COLO668 (cell line): Measurements from ENCODE around the gene HERPUD1.

Source experiments
- DNase-seq: peaks from one replicate; lab custom pipeline; 2025; ENCODE audit not compliant: unreplicated experiment; lab: John Stamatoyannopoulos, UW

HERPUD1 gene

DNA sequence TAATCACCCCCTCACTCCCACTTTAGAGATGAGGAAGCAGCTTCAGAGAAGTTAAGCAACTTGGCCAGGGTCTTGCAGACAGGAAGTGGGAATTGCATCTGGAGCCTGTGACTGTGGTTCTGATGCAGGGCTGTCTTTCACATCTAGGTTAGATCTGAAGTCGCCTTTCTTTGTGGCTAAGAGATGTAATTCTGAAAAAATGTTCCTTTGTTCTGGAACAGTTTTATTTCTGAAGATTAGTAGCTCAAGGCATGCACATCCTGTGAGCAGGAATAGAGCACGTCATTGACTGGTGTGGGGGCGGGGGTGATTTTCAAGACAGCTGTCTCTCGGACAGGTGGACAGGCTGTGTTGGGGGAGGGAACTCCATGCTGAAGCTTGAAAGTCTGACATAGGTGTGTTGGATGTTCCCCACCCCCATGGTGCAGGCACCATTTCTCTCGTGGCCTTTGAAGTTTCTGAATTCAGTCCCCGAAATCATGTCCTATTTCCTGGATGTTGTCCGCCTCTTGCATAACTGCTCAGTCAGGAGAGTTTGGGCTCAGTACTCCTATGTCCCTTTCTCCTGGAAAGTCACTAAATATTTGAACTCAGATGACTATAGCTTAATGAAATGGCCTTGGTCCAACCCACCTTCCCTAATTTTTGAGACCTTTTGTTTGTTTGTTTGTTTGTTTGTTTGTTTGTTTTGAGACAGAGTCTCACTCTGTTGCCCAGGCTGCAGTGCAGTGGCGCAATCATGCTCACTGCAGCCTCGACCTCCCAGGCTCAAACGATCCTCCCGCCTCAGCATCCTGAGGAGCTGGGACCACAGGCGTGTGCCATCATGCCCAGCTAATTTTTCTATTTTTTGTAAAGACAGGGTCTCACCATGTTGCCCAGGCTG lies 21.0 kb upstream of the HERPUD1 start:
- DNase-seq: peak; percentile 9

DNA sequence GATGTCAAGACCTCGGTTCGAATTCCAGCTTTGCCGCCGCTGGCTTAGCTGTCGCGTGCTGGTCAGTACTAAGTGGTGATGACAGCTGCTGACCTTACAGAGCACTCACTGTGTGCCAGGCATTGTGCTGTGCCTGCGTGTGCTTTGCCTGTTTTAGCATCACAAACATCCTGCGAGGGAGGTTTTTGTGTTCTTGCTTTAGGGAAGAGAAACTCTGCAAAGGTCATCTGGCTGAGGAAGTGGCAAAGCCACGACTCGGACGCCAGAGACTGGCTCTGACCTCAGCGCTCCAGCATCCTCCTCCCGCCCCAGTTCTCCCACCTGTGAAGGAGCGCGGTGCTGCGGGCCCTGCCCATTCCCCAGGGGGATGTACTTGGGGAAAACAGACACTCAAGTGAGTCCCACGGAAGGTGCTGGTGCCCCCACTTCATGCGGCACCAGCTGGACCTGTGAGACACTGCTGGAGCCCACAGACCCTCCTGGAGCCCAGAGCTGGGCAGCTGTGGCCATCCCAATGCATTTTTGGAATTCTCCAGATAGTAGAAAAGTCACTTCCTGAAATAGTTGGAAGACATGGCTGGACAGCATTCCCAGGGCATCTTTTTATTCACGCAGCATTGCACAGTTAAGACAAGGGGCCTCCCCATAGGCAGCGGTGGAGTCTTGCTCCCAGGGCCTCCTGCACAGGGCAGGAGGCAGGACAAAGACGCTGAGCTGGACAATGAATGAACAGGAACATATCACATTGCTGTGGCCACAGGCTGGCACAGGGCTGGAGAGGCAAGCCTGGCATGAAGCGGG lies 20.0 kb upstream of the HERPUD1 start:
- no peak for DNase-seq

DNA sequence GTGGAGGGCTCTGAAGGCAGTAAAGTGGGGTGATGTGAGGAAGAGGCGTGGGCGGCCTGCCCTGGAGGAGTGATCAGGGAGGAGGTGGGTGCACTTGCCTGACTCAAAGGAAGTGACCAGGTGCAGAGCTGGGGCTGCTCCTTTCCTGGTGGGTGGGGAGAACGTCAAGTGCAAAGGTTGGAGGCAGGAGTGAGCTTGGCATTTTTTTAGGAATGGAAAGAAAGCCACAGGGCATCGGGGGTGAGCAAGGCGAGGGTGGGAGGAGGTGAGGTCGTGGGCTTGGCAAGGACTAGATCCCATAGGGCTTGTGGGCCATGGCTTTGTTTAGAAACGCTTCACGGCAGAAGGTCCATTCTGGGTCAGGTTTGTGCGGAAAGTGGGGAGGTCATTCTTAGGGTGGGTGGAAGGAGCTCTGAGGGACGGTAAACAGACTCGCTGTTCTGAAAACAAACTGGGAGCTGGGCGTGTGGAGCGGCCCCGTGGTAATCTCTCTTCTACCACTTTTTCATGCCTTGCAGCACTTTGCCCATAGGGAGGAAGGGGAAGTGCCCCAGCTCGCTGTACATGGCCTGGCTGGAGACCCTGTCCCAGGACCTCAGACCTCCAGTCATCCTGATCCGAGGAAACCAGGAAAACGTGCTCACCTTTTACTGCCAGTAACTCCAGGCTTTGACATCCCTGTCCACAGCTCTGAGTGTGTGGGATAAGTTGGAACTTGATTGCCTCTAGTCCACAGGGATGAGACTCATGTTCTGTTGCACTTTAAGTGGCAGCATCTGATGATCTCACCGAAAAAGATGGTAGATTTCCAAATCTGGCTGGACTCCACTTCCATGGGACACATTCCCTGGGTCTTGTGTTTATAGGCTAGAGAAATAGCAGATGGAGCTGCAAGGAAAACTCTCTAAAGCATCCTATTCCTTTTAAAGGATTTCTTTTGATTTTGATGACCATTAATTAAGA lies 18.9 kb upstream of the HERPUD1 start:
- DNase-seq: no peak

DNA sequence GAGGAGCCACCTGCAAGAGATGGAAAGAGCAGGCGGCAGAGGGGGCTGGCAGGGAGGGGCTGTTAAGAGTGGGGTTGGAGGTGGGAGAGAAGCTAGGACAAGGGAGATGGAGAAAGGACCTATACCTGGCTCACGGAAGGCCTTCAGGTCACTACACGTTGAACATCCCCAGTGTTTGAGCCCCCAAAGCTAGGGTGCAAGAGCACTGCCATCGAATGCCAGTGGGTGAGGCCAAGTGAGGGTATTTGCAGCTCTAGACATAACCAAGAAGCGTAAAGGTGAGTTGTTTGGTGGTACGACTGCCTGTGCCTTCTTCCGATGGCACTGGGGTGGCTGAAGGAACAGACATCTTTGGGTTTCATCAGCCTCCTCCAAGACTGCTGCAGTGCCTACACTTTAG lies 17.0 kb upstream of the HERPUD1 start:
- no peak for DNase-seq

DNA sequence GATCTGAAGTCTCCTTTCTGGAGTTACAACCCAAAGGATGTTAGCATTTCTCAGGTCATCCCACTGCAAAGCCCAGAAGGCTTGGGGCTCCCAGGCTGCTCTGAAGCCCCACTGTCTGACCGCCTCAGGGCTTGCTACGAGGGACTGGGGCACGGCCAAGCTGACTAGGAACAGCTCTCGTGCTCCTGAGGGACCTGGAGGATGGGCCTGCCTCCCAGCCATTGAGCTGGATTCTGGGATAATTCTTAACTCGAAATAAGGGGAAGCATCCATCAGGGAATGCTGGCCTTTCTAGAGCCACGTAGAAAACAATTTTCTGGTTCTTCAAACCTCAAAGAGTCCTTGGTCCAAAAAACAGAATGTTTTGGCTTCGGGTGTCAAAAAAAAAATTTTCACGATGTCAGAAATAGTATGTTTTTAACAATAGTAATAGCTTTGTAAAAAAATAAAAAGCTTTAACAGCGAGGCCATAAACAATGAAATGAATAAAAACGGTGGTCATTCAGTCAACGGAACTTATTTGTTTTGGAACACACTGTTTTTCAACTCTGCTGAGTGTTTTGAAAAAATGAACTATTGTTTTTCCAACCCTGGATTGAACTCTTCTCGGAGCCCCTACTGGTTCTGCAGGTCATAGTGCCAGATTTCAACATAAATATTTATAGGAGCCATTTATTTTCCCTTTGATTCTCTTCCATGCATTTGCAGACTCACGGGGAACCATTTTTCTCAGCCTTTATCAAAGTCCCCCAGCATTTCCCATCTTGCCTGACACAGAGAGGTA lies 16.4 kb upstream of the HERPUD1 start:
- DNase-seq: no peak

DNA sequence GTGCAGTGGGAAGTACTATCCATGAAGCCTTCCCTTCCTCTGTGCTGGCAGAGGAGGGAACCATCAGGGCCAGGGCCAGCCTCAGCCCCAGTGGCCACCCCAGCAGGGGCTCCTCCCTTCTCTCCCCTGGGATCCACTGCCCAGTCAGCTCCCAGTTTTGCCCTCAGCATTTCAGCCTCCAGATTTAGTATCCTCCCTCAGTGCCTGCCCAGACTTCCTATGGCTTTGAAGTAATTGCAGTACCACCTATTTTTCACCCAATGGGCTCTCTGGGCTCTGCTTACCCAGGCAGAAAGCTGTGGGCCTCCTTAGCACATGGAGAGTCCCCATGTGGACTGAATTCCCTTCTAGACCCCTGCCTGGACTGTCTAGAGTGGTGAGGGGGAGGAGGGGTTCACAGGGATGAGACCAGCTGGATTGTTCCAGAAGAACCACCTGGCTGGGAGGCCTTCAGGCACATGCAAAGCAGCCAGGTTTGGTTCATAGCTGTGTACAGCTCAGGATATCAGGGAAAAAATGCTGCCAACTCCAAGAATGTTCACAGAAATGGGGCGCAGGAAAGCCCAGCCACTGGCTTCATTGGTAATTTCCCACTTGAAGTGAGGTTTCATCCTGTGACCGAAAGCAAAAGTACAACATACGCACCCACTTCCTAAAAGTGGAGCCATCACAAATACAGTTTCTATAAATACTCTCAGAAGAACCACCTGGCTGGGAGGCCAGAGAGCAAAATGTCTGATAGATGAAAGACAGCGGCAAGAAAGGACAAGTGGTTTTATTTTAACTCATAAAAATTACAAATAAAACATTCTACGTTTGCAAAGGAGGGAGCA lies 15.2 kb upstream of the HERPUD1 start:
- no peak for DNase-seq

DNA sequence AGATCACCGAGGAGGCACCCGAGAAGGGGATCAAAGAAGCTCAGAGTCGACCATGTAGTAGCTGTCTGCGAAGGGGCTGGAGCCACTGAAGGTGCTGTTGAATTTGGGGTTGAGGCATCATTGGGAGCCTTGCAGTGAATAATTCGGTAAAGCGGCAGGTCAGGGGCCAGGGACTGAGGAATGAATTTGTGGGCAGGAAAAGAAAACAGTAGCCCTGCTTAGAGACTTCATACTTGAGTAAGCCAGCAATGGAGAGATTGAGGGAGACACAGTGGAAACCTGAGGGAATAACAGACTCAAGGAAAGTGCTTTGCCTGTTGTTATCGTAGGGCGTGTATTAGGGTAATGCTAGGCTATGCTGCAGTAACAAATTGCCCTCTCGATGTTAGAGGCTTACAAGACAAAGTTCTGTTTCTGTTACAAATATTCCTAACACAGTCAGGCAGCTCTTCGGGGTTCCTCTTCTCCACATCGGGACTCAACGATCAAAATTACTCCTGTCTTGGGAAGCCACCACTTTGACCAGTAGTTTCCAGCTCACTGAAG lies 13.4 kb upstream of the HERPUD1 start:
- no peak for DNase-seq

DNA sequence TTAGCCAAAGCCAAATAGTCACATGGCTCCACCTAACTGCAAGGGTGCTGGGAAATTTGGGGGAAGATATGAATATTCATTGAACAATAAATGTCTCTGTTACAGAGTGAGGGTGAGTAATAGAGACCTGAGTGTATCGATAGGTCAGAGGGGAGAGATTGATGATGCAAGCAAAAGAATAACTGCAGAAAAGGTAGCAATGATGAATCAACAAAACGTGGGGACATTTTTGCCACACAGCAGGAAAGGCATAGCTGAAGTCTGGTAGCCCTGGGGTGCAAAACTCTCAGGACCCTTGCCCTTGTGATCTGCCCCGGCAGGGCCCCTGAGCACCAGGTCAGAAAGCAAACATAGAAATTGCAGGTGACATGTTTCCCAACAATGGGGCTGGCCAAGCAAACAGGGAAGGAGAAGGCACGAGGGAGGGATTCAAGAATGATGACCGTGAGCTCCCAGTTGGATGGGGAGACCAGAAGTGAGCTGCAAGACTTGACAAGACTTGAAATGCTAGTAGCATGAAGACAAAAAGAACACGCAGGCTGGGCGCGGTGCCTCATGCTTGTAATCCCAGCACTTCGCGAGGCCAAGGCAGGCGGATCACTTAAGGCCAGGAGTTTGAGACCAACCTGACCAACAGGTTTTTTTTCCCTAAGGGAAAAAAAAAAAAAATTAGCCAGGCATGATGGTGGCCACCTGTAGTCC lies 12.7 kb upstream of the HERPUD1 start:
- no peak for DNase-seq

DNA sequence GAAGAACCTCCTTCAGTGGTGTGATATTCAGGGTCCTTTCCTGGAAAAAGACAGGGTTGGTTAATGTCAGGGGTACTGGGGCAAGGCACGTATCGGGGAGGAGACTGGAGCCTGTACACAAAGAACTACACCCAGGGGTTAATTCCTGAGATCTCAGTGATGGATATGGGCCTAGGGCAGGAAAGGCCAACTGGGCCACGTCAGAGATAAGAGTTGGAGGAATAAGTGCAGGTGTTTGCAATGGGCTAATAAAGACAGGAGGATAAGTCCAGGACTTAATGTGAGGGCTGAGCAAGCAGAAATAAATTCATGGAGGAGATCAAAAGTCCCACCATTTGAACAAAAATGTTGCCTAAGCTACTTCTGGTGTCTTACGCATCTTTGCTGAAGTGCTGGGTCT lies 10.4 kb upstream of the HERPUD1 start:
- no peak for DNase-seq

DNA sequence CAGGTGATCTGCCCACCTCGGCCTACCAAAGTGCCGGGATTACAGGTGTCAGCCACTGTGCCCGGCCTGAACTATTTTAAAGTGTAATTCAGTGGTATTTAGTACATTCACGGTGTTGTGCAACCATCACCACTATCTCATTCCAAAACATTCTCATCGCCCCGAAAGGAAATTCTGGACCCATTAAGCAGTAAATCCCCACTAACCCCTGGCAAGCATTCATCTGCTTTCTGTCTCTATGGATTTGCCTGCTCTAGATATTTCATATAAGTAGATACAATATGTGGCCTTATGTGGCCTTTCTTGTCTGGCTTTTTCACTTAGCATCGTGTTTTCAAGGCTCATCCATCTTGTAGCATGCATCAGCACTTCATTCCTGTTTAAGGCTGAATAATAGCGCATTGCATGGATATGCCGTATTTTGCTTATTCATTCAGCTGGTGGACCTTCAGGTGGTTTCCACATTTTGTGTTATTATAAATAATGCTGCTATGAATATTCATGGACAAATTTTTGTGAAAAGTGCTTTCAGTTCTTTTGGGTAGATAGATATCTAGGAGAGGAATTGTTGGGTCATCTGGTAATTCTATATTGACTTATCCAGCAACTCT lies 8.4 kb upstream of the HERPUD1 start:
- DNase-seq: no peak

DNA sequence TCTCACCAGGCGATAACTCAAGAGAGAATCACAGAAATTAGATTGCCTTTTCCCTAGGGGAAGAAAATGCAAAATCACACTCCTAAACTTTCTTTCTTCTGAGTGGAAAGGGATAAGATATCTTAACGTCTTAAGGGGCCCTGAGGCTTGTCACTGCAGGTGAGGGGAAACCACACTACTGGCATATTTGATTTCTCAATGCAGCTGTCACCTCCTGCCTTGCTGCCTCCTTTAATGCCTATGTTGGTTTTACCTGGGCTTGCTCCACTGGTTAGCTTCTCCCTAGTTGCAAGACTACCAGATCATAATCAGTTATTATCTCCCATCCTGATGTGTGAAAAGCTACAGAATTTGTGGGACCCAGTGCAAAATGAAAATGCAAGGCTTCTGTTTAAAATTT lies 4.5 kb upstream of the HERPUD1 start:
- DNase-seq: no peak

DNA sequence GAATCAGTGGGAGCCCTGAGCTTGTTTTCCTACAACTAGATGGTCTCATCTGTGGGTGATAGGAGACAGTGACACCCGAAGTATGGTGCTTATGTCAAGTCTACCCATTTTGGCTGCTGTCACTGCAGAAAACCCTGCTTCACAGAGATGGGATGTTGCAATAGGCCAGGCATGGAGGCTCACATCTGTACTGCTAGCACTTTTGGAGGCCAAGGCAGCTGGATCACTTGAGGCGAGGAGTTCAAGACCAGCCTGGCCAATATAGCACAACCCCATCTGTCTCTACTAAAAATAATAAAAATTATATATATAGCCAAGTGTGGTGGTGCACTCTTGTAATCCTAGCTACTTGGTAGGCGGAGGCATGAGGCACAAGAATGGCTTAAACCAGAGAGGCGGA lies 2.3 kb upstream of the HERPUD1 start:
- DNase-seq: no peak

DNA sequence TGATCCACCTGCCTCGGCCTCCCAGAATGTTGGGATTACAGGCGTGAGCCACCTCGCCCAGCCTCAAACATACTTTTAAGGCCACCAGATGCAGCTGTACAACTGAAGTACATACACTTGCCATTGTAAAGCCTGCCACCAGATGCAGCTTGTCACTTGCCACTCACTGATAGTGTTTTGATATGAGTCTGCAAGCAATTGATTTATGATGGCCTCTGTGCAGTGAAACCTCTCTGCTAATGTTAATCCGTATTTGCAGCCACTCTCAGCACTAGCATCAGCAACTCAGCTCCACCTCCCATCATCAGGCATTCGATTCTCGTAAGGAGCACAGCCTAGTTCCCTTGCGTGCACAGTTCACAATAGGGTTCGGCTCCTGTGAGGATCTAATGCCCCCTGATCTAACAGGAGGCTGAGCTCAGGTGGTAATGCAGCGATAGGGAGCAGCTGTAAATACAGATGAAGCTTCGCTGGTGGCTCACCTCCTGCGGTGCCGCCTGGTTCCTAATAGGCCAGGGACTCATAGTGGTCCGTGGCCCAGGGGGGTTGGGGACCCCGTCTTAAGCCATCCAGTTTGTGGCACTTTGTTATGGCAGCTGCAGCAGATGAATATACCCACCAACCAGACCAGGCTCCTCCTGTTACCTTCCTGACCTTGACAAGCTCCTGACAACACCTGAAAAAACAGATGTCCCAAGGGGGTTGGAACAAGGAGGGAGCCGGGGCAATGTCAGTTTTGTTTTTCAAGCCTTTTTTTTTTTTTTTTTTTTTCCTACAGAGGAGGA lies 1.3 kb upstream of the HERPUD1 start:
- peak; percentile 54 for DNase-seq

DNA sequence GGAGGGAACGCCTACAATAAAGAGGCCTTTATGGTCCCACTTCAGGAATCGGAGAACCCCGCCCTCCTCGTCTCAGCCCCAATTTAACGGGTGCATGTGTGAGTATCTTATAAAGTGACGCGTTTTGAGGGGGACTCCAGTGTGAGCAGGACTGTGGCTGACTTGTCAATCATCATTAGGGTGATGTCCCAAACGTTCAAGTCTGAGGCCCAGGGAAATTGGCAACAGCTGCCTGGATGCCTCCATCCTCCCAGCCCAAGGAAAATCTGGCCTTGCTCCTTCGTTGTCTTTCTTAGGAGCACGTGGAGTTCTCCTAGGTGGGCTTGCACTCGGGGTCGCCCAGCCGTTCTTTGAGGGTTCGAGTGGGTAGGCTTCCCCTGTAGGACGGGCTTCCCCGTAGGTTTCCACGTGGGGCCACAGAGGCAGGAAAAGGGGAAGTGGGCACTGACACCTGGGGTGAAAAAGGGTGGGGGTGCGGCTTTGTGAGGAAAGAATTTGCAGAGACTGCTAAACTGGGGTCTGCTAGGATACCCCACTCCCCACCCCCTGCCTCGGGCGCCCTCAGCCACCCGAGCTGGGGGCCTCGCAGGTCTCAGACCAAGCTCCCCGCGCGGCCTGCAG lies 561 bp upstream of the HERPUD1 start:
- DNase-seq: no peak

DNA sequence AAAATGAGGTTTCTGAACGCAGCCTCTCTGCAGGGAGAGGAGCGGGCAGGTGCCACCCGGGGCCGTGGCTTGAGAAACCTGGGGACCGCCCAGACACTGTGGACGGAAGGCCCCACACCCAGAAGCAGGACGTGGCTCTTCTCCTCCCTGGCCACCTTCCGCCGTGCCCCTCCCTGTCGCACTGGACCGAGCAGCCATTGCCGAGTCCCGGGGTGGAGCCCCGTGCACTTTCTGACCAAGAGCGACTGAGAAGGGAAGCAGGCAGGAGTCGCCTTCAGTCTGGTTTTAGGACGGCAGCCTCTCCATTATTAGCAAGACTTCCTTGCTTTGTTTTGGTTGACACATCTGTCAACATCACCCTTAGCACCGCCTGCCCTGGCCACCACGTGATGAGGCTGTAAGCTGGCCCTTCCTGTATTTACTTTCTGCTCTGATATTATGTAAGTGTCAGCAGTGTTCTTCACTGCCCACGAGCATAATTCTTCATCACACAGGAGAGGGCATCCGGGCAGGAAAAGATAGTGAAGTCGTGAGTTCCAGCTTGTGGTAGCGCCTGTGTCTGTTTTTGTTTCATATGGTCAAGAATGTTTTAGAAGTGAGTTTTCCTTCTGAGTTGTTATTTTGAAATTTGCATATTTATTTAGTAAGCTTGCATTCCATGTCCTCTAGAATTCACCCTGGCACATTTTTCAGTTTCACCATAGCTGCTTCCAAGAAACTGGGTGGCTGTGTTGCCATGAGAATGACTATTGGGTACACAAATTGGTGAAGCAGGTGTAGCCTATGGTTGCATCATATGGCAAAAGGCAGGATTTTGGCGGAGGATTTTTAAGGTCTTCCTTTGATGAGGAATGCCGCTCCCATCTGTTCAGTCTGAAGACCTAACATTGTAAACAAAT lies 1.0 kb downstream of the HERPUD1 start:
- peak; percentile 72 for DNase-seq
